Measurements from ENCODE around the gene GTPBP2. TPM values are rescaled to one million over a fixed set of nuclear protein-coding genes. Genes with fewer than 3 reads are reported as not detected.

GTPBP2 gene
- total and polyA plus RNA-seq, 2 of the 13 experiments (the other 11 are each of a cell fraction or from before 2014, with no cell fraction given): 26.9 to 88.2 TPM

GRCh38 chr6:43575772-43576551 lies 53.1 kb downstream of the GTPBP2 start, which contains the start of the genes POLH and XPO5 (continued):
- TF ChIP-seq, protein P1, sequence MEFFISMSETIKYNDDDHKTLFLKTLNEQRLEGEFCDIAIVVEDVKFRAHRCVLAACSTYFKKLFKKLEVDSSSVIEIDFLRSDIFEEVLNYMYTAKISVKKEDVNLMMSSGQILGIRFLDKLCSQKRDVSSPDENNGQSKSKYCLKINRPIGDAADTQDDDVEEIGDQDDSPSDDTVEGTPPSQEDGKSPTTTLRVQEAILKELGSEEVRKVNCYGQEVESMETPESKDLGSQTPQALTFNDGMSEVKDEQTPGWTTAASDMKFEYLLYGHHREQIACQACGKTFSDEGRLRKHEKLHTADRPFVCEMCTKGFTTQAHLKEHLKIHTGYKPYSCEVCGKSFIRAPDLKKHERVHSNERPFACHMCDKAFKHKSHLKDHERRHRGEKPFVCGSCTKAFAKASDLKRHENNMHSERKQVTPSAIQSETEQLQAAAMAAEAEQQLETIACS (CRISPR knock-in tag; IDR thresholded peaks at IDR 0.05): peak; percentile 84
- TF ChIP-seq ZKSCAN1 (IDR thresholded peaks at IDR 0.05; ENCODE audit: low read length) (no peak), ZNF12 (CRISPR knock-in tag; IDR thresholded peaks at IDR 0.05) (peak; percentile 50; the same call in 1 of the 2 replicates), SMARCC2 (IDR thresholded peaks at IDR 0.05) (no peak), NFAT5 (CRISPR knock-in tag; IDR thresholded peaks at IDR 0.05) (peak; percentile 8; the same call in 1 of the 2 replicates), NFKB2 (CRISPR knock-in tag; IDR thresholded peaks at IDR 0.05; ENCODE audit: borderline replicate concordance) (peak; percentile 95), ZNF549 (CRISPR knock-in tag; IDR thresholded peaks at IDR 0.05) (peak; percentile 89), MED13 (CRISPR knock-in tag; IDR thresholded peaks at IDR 0.05) (peak; percentile 90), ZNF451 (CRISPR knock-in tag; IDR thresholded peaks at IDR 0.05) (peak; percentile 94), SNAI1 (CRISPR knock-in tag; IDR thresholded peaks at IDR 0.05; ENCODE audit: borderline replicate concordance) (peak; percentile 90), ZNF780A (CRISPR knock-in tag; IDR thresholded peaks at IDR 0.05) (peak; percentile 92), NONO (IDR thresholded peaks at IDR 0.05) (no peak), NONO (CRISPR knock-in tag; conservative IDR thresholded peaks at IDR 0.05) (peak; percentile 97), GRHL1 (CRISPR knock-in tag; conservative IDR thresholded peaks at IDR 0.05) (no peak), ZNF331 (CRISPR knock-in tag; IDR thresholded peaks at IDR 0.05) (peak; percentile 54; the same call in 1 of the 2 replicates), ZNF766 (CRISPR knock-in tag; IDR thresholded peaks at IDR 0.05; ENCODE audit: borderline replicate concordance) (peak; percentile 56), RCOR2 (CRISPR knock-in tag; IDR thresholded peaks at IDR 0.05) (no peak), NR2F2 (IDR thresholded peaks at IDR 0.05; ENCODE audit: borderline replicate concordance, low read depth) (no peak; the same call in 1 of the 2 replicates), ZNF619 (CRISPR knock-in tag; IDR thresholded peaks at IDR 0.05) (peak; percentile 69; the same call in 1 of the 2 replicates), FIP1L1 (IDR thresholded peaks at IDR 0.05; ENCODE audit: borderline replicate concordance, insufficient read depth, low read depth, low read length) (no peak)
- TF ChIP-seq, protein P2, sequence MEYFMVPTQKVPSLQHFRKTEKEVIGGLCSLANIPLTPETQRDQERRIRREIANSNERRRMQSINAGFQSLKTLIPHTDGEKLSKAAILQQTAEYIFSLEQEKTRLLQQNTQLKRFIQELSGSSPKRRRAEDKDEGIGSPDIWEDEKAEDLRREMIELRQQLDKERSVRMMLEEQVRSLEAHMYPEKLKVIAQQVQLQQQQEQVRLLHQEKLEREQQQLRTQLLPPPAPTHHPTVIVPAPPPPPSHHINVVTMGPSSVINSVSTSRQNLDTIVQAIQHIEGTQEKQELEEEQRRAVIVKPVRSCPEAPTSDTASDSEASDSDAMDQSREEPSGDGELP (IDR thresholded peaks at IDR 0.05; ENCODE audit: borderline replicate concordance, low read depth): peak; percentile 64; the same call in 1 of the 2 replicates
